ENCODE measurements around the gene NVL. TPM values are rescaled to one million over a fixed set of nuclear protein-coding genes. Genes with fewer than 3 reads are reported as not detected.
A peak's percentile ranks its signal among the peaks of the same experiment; 100 is the strongest.

The NVL gene
- total RNA-seq, 1 donor from 2014 or later: 36.9 TPM

DNA sequence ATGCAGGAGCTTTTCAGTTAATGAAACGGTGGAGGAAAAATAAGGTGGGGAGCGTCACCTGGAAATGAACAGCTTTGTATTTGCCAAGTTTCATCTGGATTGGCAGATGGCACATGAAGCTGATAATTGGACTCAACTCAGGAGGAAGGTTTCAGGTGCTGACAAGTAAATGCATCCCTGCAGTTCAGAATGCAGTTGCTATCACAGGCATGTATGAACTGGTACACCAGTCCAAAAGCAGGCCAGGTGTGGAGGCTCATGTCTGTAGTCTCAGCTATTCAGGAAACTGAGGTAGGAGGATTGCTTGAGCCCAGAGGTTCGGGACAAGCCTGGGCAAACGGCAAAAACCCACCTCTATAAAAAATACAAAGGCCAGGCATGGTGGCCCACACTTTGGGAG, 131.4 kb downstream of the NVL start:
- DNase-seq: no peak
- H3K4me3 Mint-ChIP-seq (ENCODE audit: unreplicated experiment): no peak overlapping the region
- TF ChIP-seq, protein P1, sequence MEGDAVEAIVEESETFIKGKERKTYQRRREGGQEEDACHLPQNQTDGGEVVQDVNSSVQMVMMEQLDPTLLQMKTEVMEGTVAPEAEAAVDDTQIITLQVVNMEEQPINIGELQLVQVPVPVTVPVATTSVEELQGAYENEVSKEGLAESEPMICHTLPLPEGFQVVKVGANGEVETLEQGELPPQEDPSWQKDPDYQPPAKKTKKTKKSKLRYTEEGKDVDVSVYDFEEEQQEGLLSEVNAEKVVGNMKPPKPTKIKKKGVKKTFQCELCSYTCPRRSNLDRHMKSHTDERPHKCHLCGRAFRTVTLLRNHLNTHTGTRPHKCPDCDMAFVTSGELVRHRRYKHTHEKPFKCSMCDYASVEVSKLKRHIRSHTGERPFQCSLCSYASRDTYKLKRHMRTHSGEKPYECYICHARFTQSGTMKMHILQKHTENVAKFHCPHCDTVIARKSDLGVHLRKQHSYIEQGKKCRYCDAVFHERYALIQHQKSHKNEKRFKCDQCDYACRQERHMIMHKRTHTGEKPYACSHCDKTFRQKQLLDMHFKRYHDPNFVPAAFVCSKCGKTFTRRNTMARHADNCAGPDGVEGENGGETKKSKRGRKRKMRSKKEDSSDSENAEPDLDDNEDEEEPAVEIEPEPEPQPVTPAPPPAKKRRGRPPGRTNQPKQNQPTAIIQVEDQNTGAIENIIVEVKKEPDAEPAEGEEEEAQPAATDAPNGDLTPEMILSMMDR (IDR thresholded peaks at IDR 0.05; ENCODE audit: partially characterized antibody, unreplicated experiment): no peak
- H3K27me3 Mint-ChIP-seq (ENCODE audit: unreplicated experiment): peaks cover 1% of the 10 kb centered on the region
- peak overlapping the region; percentile 76 for H3K27ac Mint-ChIP-seq (ENCODE audit: unreplicated experiment)
- peaks cover 5% of the 10 kb centered on the region for H3K9me3 Mint-ChIP-seq (ENCODE audit: unreplicated experiment)
- peaks cover 8% of the 10 kb centered on the region for H3K36me3 Mint-ChIP-seq (ENCODE audit: unreplicated experiment)
- peaks cover 8% of the 10 kb centered on the region for H3K4me1 Mint-ChIP-seq (ENCODE audit: low read depth, unreplicated experiment)

DNA sequence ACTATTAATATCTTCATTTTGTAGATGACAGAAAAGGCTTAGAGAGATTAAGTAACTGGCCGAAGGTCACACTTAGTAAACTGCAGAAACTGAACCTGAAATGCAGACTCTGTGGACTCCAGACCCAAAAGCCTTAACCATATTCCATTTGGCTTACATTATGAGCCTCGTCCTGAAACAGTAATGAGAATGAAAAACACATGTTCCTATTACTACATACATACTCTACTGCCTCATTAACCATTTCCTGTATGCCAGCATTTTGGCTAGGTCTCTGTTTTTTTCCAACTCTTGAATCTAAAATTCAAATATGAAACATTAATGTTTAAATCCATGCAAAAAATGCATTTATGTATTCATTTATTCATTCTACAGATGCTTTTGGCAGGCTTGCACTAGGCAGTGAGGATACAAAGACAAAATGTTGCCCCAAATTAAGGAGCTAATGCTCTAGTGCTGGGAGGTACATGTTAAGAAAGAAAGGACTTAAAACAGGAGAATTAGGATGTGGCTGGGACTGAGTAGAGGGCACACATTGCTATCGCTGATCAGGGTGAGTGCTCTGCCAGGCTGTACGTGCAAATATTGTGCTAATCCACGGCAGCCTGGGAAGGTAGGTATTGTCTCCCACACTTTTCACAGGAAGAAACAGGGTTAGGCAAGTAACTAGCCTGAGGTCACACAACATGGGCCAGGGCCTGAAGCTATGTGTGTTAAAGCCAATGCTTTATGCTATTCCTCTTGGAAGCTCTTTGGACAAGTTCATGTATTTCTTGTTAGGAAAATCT, 133.0 kb downstream of the NVL start:
- peaks cover 1% of the 10 kb centered on the region for H3K4me1 Mint-ChIP-seq (ENCODE audit: low read depth, unreplicated experiment)
- no peak for DNase-seq
- no peak overlapping the region for H3K27ac Mint-ChIP-seq (ENCODE audit: unreplicated experiment)
- H3K4me3 Mint-ChIP-seq (ENCODE audit: unreplicated experiment): no peak overlapping the region
- TF ChIP-seq, protein P1 (IDR thresholded peaks at IDR 0.05; ENCODE audit: partially characterized antibody, unreplicated experiment): no peak
- H3K9me3 Mint-ChIP-seq (ENCODE audit: unreplicated experiment): peaks cover 3% of the 10 kb centered on the region
- H3K27me3 Mint-ChIP-seq (ENCODE audit: unreplicated experiment): no peaks in the 10 kb centered on the region
- peaks cover 8% of the 10 kb centered on the region for H3K36me3 Mint-ChIP-seq (ENCODE audit: unreplicated experiment)

DNA sequence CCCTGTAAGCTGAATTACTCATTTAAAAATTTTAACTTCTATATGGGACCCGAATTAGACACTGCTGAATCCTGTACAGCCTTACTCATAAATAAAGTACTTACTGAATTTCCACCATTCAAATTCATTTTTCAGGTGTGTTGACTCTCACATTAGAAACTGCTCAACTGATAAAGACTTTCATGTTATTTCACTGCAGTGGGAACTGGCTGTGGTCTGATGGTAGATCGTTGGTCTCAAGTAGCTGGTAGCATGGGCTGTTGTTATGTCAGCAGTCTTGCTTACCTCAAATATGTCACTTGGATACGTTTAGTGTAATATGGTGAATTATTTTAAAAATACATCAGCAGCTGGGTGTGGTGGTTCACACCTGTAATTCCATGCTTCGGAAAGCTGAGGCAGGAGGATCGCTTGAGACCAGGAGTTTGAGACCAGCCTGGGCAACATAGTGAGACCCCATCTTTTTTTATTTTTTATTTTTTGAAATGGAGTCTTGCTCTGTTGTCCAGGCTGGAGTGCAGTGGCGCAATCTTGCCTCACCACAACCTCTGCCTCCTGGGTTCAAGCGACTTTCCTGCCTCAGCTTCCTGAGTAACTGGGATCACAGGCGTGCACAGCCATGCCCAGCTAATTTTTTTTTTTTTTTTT, 136.5 kb downstream of the NVL start:
- Mint-ChIP-seq H3K27me3 (ENCODE audit: unreplicated experiment) (no peaks in the 10 kb centered on the region), H3K4me3 (ENCODE audit: unreplicated experiment) (no peak overlapping the region), H3K36me3 (ENCODE audit: unreplicated experiment) (peaks cover 7% of the 10 kb centered on the region), H3K4me1 (ENCODE audit: low read depth, unreplicated experiment) (peaks cover 1% of the 10 kb centered on the region), H3K27ac (ENCODE audit: unreplicated experiment) (no peak overlapping the region), H3K9me3 (ENCODE audit: unreplicated experiment) (peaks cover 3% of the 10 kb centered on the region)
- TF ChIP-seq, protein P1 (IDR thresholded peaks at IDR 0.05; ENCODE audit: partially characterized antibody, unreplicated experiment): no peak
- DNase-seq: no peak

DNA sequence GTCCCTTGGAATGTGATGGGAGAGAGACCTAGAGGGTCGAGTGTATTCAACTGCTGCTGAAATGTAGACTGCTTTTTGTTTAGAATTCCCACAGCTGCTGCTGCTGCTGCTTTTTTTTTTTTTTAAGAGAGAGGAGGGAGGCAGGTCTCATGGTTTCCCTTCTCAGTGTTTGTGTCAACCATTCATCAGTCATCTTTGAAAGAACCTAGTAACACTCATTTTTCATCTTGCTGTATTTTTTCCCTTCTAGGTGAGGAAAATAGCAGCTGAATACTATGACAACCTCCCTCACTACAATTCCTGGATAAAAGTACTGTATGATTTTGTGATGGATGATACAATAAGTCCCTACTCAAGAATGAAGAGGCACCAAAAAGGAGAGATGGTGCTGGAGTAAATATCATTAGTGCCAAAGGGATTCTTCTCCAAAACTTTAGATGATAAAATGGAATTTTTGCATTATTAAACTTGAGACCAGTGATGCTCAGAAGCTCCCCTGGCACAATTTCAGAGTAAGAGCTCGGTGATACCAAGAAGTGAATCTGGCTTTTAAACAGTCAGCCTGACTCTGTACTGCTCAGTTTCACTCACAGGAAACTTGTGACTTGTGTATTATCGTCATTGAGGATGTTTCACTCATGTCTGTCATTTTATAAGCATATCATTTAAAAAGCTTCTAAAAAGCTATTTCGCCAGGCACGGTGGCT, 137.7 kb downstream of the NVL start:
- TF ChIP-seq, protein P1 (IDR thresholded peaks at IDR 0.05; ENCODE audit: partially characterized antibody, unreplicated experiment): no peak
- Mint-ChIP-seq H3K27me3 (ENCODE audit: unreplicated experiment) (no peaks in the 10 kb centered on the region), H3K4me3 (ENCODE audit: unreplicated experiment) (no peak overlapping the region), H3K27ac (ENCODE audit: unreplicated experiment) (no peak overlapping the region), H3K36me3 (ENCODE audit: unreplicated experiment) (peaks cover 4% of the 10 kb centered on the region), H3K9me3 (ENCODE audit: unreplicated experiment) (no peaks in the 10 kb centered on the region), H3K4me1 (ENCODE audit: low read depth, unreplicated experiment) (peaks cover 1% of the 10 kb centered on the region)
- no peak for DNase-seq
